DND-41 (cell line): ENCODE measurements around the gene DSTYK.

Experiments used
- CTCF ChIP-seq: IDR thresholded peaks from 2 replicates; pipeline ENCODE4 v1.5.1; 2012; ENCODE audit warnings: borderline replicate concordance, low read length, moderate library complexity, mild to moderate bottlenecking; ENCODE audit not compliant: poor library complexity, severe bottlenecking; ENCODE audit errors: extremely low read depth
- EZH2 ChIP-seq: IDR thresholded peaks from 3 replicates; pipeline ENCODE4 v1.6.1; 2012; ENCODE audit warnings: borderline replicate concordance, low read depth, mild to moderate bottlenecking, moderate library complexity, low read length, inconsistent platforms; ENCODE audit not compliant: severe bottlenecking

DNA sequence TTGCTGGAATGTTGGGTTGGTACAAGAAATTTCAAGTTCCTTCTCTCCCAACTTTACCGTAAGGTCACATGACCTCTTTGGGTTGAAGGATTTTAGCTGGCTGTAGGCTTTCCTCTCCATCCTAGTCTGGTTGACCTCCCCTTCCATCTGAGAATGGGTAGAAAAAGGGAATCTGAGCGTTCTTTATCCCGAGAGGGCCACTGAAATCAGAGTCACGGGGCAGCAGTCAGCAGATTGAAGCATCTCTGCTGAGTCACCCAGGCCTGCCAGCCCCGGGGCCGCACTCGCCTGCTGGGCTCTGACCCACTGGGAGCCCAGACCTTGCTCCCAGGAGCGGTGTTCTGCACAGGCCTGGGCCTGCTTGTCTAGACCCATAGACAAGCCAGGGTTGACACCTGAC lies 47.2 kb upstream of the DSTYK start:
- TF ChIP-seq EZH2 (no peak), CTCF (no peak)
